ENCODE measurements around the gene CAMK1. TPM values are rescaled to one million over a fixed set of nuclear protein-coding genes. Genes with fewer than 3 reads are reported as not detected.

CAMK1 gene
- total and polyA plus RNA-seq, 2 donors from 2014 or later: 31.2 to 52.7 TPM

DNA sequence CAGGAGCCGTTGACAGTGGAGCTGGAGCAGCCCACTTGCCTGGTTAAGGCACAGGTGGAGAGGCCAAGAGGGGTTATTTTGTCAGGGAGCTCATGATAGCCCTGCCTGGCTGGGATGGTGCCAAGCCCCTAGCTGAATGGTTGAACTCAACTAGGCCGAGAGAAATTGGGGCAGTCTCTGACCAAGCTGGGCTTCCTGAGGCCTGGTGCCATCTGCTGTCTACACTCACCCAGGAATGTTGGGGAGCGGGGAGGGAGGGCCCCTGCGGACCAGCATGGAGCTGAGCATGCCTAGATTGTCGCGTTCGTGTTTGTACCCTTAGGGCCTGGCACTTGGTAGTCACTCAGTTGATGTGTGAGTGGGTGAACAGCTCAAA, 37.0 kb downstream of the CAMK1 start:
- no peak for FAIRE-seq
- no peak overlapping the region for H3K27ac ChIP-seq (ENCODE audit: low read depth in 2 of 2, low read length in 2 of 2)
- TF ChIP-seq CTCF (IDR thresholded peaks at IDR 0.05; ENCODE audit: borderline replicate concordance, extremely low read depth, insufficient read depth): no peak

DNA sequence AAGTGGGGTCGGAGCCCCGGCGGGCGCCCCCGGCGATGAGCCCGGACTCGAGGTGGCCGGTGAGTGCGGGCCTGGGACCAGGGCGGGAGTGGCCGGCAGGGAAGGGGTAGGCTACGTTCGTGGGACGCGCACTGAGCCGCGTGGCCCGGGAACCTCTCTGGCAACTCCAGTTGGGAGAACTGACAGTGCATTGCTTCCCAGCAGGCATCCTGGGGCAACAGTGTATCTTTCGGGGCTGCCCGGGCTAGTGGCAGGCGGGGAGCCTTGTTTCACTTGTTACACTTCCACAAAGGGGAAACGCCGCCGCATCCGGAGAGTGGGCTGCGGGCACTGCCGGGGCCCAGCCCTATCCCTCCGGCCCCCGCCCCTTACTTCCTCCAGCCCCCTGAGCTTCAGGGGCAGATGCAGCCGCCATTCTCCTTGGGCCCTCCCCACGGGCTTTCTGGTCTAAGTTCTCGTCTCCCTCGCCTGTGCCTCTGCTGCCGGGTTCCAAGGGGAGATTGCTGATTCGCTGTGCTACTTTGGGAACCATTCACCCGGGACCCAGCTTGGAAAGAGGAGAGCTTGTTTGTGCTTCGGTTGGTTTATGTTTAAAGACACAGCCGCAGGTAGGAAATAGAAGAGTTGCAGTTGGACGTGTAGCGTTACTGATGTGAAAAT, 37.5 kb downstream of the CAMK1 start:
- no peaks in the 10 kb centered on the region for H3K27me3 ChIP-seq (ENCODE audit: control insufficient read depth, insufficient read depth, low read length)
- intact Hi-C loops (cut with DNase I): no loop called here

More for the DNA sequence above, 37.0 kb downstream of the CAMK1 start:
- Histone ChIP-seq H3K4me3 (ENCODE audit: low read length in 3 of 3) (peak overlapping the region; percentile 51 to 80 (median 77)), H3K27me3 (ENCODE audit: control insufficient read depth, insufficient read depth, low read length) (no peaks in the 10 kb centered on the region), H3K9ac (ENCODE audit: low read length in 3 of 3) (peak overlapping the region; percentile 16 to 85 (median 37)), H3K4me1 (ENCODE audit: control insufficient read depth in 2 of 3, insufficient read depth in 2 of 3, low read depth in 1 of 3, low read length in 3 of 3) (peaks cover 0 to 16% (median 9%) of the 10 kb centered on the region in 3 donors), H3K36me3 (ENCODE audit: control insufficient read depth in 2 of 3, insufficient read depth in 3 of 3, low read length in 3 of 3) (peaks cover 0 to 22% (median 17%) of the 10 kb centered on the region in 3 donors), H3K9me3 (ENCODE audit: control insufficient read depth in 2 of 3, insufficient read depth in 1 of 3, low read length in 3 of 3) (no peaks in the 10 kb centered on the region)
- intact Hi-C loops (cut with DNase I): no loop called here
- peak in 1 of 5 donors; percentile 45 for DNase-seq

DNA sequence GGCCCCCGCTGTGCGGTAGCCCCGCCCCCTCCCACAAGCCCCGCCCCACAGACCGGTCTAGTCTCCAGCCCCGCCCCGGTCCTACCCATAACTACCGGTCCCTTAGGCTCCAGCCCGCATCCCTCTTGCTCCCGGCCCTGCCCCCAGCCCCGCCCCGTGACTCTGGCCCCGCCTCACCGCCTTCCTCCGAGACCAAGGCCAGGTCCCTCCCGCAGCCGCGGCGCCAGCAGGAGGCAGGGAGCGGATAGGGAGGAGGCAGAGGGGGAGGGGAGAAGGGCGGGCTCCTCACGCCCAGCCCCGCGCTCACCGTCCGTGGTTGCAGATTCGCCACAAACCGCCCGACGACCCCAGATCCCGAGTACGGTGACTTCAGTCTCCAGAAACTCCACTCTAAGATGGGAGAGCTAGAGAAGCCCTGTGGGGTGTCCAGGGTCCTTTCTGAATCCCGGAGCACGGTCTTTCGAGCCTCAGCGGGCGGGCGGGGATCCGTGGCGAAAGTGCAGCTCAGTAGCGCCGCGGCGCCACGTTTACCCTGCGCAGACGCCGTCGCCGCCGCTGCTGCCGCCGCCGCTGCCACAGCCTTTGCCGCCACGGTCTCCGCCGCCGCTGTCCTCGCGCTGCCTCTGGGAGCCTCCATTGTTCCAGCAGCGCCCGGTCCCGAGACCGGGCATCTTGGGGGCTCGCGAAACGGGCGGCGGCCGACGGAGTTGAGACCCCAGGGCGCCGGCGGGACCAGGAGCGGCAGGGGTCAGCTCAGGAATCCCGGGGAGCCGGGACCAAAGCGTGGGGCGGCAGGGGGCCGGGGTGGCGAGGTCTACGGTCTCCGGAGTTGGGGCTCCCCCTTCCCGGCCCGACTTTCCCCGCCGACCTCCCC, 38.3 kb downstream of the CAMK1 start, which contains the start of gene BRPF1:
BRPF1 (plus strand) TSS at position 530 of the 874 bp plus-strand sequence. CDS start 2,406 bp downstream, outside the sequence.
- peak within 1 kb of the TSS; percentile 98 for H3K27ac ChIP-seq (ENCODE audit: low read depth in 2 of 2, low read length in 2 of 2)
- TF ChIP-seq CTCF (IDR thresholded peaks at IDR 0.05; ENCODE audit: borderline replicate concordance, extremely low read depth, insufficient read depth): peak; percentile 30
- H3K4me3 ChIP-seq (ENCODE audit: low read length in 3 of 3): peak within 1 kb of the TSS; percentile 79 to 86 (median 80)
- DNase-seq: peak; percentile 99 to 100 (median 100)
- no peaks in the 10 kb centered on the region for H3K27me3 ChIP-seq (ENCODE audit: control insufficient read depth, insufficient read depth, low read length)
- intact Hi-C loops (cut with DNase I): no loop called here
- H3K36me3 ChIP-seq (ENCODE audit: control insufficient read depth in 2 of 3, insufficient read depth in 3 of 3, low read length in 3 of 3): peaks cover 0 to 15% (median 8%) of the 10 kb centered on the region in 3 donors
- peaks cover 0 to 16% (median 9%) of the 10 kb centered on the region in 3 donors for H3K4me1 ChIP-seq (ENCODE audit: control insufficient read depth in 2 of 3, insufficient read depth in 2 of 3, low read depth in 1 of 3, low read length in 3 of 3)
- H3K9me3 ChIP-seq (ENCODE audit: control insufficient read depth in 2 of 3, insufficient read depth in 1 of 3, low read length in 3 of 3): no peaks in the 10 kb centered on the region
- no peak for FAIRE-seq
- H3K9ac ChIP-seq (ENCODE audit: low read length in 3 of 3): peak within 1 kb of the TSS; percentile 62 to 85 (median 68)

More for the DNA sequence above, 37.5 kb downstream of the CAMK1 start:
- Histone ChIP-seq H3K9me3 (ENCODE audit: control insufficient read depth in 2 of 3, insufficient read depth in 1 of 3, low read length in 3 of 3) (no peaks in the 10 kb centered on the region), H3K4me1 (ENCODE audit: control insufficient read depth in 2 of 3, insufficient read depth in 2 of 3, low read depth in 1 of 3, low read length in 3 of 3) (peaks cover 0 to 16% (median 9%) of the 10 kb centered on the region in 3 donors), H3K27ac (ENCODE audit: low read depth in 2 of 2, low read length in 2 of 2) (peak overlapping the region in 1 of 2 donors; percentile 98), H3K4me3 (ENCODE audit: low read length in 3 of 3) (peak overlapping the region; percentile 62 to 80 (median 77)), H3K9ac (ENCODE audit: low read length in 3 of 3) (peak overlapping the region; percentile 37 to 85 (median 68)), H3K36me3 (ENCODE audit: control insufficient read depth in 2 of 3, insufficient read depth in 3 of 3, low read length in 3 of 3) (peaks cover 0 to 17% (median 15%) of the 10 kb centered on the region in 3 donors)
- peak; percentile 18 to 82 (median 31) for DNase-seq
- TF ChIP-seq CTCF (IDR thresholded peaks at IDR 0.05; ENCODE audit: borderline replicate concordance, extremely low read depth, insufficient read depth): no peak
- FAIRE-seq: no peak

Data from kidney (tissue), 14 donors.